Pericardium fibroblast (primary cell): Measurements from ENCODE around the gene PECR. TPM values are rescaled to one million over a fixed set of nuclear protein-coding genes. Genes with fewer than 3 reads are reported as not detected.

ENCODE experiments used
- total RNA-seq: library from RNA; depleted of rRNA; stranded (reverse); fragments of >200 nt; gene quantifications from 2 replicates; pipeline ENCODE4 v1.2.3, GENCODE V29; 2015

The PECR gene
- 3.3 and 4.9 TPM in 2 replicates for total RNA-seq

GRCh38 chr2:216081487-216082116 lies at the start of gene PECR, which contains the start of gene TMEM169:
Gene PECR, minus strand, starts transcription at chr2:216081809. Its CDS starts 68 bp downstream, at chr2:216081741.
Gene TMEM169, plus strand, starts transcription at chr2:216081919. Its CDS starts 14,045 bp downstream, at chr2:216095964.

GRCh38 chr2:216108967-216109921 lies 27.6 kb upstream of the PECR start, which contains the start of gene XRCC5:
Gene XRCC5, plus strand, starts transcription at chr2:216109348. Its CDS starts 89 bp downstream, at chr2:216109437.

DNA sequence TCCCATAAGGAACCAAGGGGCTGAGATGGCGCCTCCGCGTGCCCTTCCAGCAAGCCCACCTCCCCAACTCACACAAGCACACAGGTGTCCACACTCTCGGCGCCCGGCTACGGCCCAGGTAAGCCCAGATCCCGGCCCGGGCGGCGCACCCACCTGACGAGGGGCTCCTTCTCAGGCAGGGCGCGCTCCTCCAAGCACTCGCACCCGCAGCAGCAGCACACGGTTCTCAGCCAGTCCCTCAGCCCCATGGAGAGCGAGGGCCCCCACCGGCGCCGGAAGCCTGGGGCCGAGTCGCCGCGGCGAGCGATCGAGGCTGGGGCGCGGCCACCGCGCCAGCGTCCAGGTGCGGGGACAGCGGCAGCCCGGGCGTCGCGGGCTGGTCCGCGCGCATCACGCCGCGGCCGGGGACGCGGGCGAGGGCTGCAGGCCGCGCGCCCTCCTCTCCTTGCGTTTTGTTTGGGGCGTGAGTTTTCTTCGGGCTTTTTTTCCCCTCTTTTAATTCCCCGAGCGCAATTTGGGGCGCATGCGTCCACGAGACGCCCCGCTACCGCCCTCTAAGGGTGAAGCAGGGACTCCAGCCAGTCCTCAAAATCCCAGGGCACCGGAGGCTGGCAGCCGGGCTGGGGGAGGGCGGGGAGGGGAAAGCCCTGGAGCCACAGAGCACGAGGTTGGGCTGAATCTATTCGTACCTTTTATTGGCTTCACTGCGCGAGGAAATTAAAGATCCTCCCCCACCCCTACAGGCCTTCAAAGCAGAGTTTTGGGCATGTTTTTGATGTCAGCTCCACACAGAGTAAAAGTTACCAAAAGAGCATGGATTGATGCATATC lies 68.3 kb downstream of the PECR start, which contains the start of gene MREG:
Gene MREG (minus strand): TSS at position 472 of the 830 bp plus-strand sequence. CDS start 224 bp downstream, at position 248.

Other genes with a start within 250 kb of the PECR start
- gene MREG, start 68.3 kb downstream of the PECR start, total RNA-seq = 1.0 and 1.1 TPM in 2 replicates
- gene TMEM169, start 110 bp upstream of the PECR start, total RNA-seq = 0.43 and 1.5 TPM in 2 replicates
- 102 and 116 TPM in 2 replicates for gene XRCC5, start 27.5 kb upstream of the PECR start, total RNA-seq